ENCODE measurements around the gene CLEC6A. TPM values are rescaled to one million over a fixed set of nuclear protein-coding genes. Genes with fewer than 3 reads are reported as not detected.

CLEC6A gene
- polyA plus RNA-seq, 1 experiment: not detected

DNA sequence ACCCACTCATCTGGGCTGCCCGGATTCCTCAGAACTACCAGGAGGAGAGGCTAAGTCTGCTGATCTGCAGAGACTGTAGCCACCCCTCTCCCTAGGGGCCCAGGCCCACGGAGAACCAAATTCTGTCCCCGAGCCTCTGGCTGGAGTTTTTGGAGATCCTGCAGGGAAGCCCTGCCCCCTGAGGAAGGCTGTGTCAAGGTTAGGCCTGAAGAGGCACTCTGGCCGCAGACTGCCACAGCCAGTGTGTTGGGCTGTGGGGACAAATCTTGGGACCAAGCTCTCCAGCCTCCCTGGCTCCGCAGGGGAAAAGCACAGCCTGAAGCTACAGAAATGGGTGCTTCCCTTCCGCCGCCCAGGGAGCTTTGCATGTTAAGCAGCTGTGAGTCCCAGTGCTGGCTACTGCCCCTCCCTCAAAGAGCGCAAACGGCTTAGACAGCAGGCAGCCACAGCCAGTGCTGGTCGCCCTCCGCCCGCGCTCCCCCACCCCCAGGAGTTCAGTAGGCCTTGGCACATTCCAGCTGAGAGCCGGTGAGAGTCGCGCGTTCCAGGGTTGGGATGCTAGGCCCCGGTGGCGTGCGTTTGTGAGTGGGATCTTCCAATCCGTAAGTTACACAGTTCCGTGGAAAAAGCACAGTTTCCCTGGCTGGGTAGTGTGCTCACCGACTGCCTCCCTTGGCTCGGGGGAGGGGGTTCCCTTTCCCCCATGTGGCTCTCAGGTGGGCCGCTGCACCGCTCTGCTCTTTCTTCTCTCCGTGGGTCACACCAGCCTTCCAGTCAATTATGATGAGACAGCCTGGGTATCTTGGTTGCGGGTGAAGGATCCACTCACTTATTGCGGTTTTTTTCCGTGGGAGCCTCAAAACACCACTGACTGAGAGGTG lies 71.7 kb downstream of the CLEC6A start:
- Histone ChIP-seq H3K4me3 (ENCODE audit: low read depth, low read length) (no peak overlapping the region), H3K27me3 (ENCODE audit: control insufficient read depth, insufficient read depth, low read length) (no peaks in the 10 kb centered on the region), H3K9me3 (ENCODE audit: control insufficient read depth, insufficient read depth, low read length) (peaks cover 5% of the 10 kb centered on the region; the same call in 1 of the 2 replicates), H3K27ac (ENCODE audit: low read depth, low read length) (no peak overlapping the region)
- TF ChIP-seq, protein P1, sequence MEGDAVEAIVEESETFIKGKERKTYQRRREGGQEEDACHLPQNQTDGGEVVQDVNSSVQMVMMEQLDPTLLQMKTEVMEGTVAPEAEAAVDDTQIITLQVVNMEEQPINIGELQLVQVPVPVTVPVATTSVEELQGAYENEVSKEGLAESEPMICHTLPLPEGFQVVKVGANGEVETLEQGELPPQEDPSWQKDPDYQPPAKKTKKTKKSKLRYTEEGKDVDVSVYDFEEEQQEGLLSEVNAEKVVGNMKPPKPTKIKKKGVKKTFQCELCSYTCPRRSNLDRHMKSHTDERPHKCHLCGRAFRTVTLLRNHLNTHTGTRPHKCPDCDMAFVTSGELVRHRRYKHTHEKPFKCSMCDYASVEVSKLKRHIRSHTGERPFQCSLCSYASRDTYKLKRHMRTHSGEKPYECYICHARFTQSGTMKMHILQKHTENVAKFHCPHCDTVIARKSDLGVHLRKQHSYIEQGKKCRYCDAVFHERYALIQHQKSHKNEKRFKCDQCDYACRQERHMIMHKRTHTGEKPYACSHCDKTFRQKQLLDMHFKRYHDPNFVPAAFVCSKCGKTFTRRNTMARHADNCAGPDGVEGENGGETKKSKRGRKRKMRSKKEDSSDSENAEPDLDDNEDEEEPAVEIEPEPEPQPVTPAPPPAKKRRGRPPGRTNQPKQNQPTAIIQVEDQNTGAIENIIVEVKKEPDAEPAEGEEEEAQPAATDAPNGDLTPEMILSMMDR (IDR thresholded peaks at IDR 0.05; ENCODE audit: low read depth, low read length): no peak
- POLR2A ChIA-PET: no interaction called here
- no peak for DNase-seq (ENCODE audit: low read depth, low spot score)
- CTCF ChIA-PET: interaction anchor here (1.9 kb wide), 1 partner anchor 17 kb away, joined by 11 read pairs; no protein-coding TSS in a partner anchor

Small RNA genes lying within 50 kb of the gene (small RNA-seq; reads per million reads assigned to genes)
- not detected for gene RNU6-275P (ENCODE audit: insufficient read length, low read depth)

Other genes starting within 250 kb of the CLEC6A start
- gene FAM90A1, start 228.3 kb upstream of the CLEC6A start, polyA plus RNA-seq (2011; rRNA removed): 0.02 and 0.06 TPM in 2 replicates
- not detected in 2 replicates for gene CLEC4D, start 57.5 kb downstream of the CLEC6A start, polyA plus RNA-seq (2011; rRNA removed)
- gene CLEC4E, start 84.9 kb downstream of the CLEC6A start, polyA plus RNA-seq (2011; rRNA removed): not detected in 2 replicates
- not detected in 2 replicates for gene AICDA, start 156.9 kb downstream of the CLEC6A start, polyA plus RNA-seq (2011; rRNA removed)
- 0.36 and 0.60 TPM in 2 replicates for gene MFAP5, start 206.9 kb downstream of the CLEC6A start, polyA plus RNA-seq (2011; rRNA removed)
- 15.8 and 22.0 TPM in 2 replicates for gene RIMKLB, start 242.0 kb downstream of the CLEC6A start, polyA plus RNA-seq (2011; rRNA removed)

Measured in AG04450 (cell line).